ENCODE measurements around the gene FARP1.

DNA sequence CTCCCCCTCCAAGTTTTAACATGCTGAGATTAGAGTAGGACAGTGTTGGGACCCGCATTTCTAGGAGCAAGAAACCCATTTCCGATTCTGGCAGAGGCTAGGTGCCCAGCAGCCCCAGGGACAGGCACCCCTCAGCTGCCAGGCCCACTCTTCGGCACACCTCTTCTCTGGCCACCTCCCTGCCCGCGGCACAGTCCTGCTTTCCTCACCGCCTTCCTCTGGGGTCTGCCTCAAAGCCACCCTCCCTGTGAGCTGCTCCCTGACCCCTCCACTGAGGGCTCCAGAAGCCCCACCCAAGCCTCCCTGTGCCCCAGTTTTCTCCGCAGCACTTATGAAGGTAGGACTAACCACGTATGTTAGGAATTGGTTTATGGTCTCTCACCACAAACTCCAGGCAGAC, 354.1 kb downstream of the FARP1 start:
- TF ChIP-seq POLR2A (IDR thresholded peaks at IDR 0.05), result no peak
- TF ChIP-seq, protein P1, sequence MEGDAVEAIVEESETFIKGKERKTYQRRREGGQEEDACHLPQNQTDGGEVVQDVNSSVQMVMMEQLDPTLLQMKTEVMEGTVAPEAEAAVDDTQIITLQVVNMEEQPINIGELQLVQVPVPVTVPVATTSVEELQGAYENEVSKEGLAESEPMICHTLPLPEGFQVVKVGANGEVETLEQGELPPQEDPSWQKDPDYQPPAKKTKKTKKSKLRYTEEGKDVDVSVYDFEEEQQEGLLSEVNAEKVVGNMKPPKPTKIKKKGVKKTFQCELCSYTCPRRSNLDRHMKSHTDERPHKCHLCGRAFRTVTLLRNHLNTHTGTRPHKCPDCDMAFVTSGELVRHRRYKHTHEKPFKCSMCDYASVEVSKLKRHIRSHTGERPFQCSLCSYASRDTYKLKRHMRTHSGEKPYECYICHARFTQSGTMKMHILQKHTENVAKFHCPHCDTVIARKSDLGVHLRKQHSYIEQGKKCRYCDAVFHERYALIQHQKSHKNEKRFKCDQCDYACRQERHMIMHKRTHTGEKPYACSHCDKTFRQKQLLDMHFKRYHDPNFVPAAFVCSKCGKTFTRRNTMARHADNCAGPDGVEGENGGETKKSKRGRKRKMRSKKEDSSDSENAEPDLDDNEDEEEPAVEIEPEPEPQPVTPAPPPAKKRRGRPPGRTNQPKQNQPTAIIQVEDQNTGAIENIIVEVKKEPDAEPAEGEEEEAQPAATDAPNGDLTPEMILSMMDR (IDR thresholded peaks at IDR 0.05), result no peak

Measured in body of pancreas (tissue), 4 donors.